Colon (tissue), 2 donors: Measurements from ENCODE around the gene ACLY.
"Not testable (repeated sequence)": the region's sequence is repeated elsewhere in the genome, so short reads cannot be mapped to it uniquely, and the experiment has no call there.

ENCODE experiments used
- FAIRE-seq: peaks from 2 replicates; lab custom pipeline; 2012; peaks lifted over from hg19 to GRCh38; lab: Jason Lieb, UNC
- donor health status: control.
- donor health status: control.

Gene ACLY

GRCh38 chr17:41829961-41830360, 88.8 kb downstream of the ACLY start:
- FAIRE-seq = not testable (repeated sequence)

GRCh38 chr17:41825175-41825845, 93.4 kb downstream of the ACLY start:
- FAIRE-seq = no peak

DNA sequence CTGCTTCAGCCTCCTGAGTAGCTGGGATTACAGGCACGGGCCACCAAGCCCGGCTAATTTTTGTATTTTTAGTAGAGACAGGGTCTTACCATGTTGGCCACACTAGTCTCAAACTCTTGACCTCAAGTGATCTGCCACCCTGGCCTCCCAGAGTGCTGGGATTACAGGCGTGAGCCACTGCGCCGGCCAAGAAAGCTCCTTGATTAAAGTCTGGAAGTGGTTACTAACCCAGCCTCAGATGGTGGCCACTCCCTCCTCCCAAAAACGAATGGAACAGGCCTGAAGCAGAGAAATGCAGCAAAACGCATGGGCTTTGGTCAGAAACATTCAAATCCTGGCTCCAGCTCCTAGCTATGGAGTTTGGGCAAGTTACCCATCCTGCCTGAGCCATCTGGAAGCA, 94.7 kb downstream of the ACLY start:
- FAIRE-seq = no peak

- no peak for FAIRE-seq
Observed at GRCh38 chr17:41823580-41823979, 95.2 kb downstream of the ACLY start.

DNA sequence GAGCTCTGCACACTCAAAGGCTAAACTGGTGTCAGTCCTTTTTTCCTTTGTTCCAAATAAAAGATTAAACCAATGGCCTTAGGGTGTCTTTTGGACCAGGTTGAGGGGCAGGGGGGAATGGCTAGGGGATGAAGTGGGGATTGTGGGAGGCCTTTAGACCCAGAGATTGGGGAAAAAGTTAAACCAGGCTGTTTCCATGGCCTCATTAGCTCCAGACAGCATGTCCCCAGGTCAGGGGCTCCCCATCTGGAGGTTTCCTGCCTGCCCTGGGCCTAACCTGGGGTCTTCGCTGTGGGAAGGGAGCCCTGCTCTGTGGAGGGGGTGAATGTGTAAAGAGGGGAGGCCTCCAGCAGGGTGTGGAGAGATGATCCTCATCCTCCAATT, 95.6 kb downstream of the ACLY start:
- no peak for FAIRE-seq

DNA sequence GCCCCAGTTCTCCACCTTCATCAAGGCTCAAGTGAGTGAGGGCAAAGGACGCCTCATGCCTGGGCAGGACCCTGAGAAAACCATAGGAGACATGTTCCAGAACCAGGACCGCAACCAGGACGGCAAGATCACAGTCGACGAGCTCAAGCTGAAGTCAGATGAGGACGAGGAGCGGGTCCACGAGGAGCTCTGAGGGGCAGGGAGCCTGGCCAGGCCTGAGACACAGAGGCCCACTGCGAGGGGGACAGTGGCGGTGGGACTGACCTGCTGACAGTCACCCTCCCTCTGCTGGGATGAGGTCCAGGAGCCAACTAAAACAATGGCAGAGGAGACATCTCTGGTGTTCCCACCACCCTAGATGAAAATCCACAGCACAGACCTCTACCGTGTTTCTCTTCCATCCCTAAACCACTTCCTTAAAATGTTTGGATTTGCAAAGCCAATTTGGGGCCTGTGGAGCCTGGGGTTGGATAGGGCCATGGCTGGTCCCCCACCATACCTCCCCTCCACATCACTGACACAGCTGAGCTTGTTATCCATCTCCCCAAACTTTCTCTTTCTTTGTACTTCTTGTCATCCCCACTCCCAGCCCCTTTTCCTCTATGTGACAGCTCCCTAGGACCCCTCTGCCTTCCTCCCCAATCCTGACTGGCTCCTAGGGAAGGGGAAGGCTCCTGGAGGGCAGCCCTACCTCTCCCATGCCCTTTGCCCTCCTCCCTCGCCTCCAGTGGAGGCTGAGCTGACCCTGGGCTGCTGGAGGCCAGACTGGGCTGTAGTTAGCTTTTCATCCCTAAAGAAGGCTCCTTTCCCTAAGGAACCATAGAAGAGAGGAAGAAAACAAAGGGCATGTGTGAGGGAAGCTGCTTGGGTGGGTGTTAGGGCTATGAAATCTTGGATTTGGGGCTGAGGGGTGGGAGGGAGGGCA, 96.3 kb downstream of the ACLY start:
- no peak for FAIRE-seq

DNA sequence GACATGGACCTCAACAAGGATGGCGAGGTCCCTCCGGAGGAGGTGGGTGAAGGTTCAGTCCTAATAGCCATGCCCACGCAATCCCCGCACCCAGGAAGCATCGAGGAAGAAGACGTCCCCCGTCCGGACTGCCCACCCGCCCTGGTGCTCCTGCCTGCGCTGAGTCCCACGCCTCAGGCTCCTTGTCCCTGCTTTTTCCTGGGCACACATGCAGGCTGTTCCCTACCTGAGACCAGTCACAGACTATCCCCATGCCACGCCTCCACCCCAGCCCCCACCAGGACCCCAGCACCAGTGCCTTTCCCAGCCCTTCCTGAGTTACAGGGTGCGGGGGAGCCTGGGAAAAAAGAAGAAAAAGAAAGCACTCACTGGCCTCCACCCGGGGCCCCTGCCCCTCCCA, 97.0 kb downstream of the ACLY start:
- no peak for FAIRE-seq

DNA sequence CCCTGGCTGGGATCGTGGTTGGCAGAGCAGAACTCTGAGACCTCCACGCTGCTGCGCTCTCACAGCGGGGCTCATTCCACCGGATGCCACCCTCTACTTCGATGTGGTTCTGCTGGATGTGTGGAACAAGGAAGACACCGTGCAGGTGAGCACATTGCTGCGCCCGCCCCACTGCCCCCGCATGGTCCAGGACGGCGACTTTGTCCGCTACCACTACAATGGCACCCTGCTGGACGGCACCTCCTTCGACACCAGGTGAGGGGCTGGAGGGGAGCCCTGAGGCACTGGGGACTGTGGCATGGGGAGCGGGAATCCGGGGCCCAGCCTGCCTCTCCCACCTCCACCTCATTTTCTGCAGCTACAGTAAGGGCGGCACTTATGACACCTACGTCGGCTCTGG, 100.7 kb downstream of the ACLY start:
- FAIRE-seq = no peak
